HG02759 (cell line): ENCODE measurements around the gene ITPR2.
"Not testable (repeated sequence)": the region's sequence is repeated elsewhere in the genome, so short reads cannot be mapped to it uniquely, and the experiment has no call there.

Experiments used
- ATAC-seq: cut with Tn5 transposase; IDR thresholded peaks from one replicate; pipeline ENCODE4 v1.9.1; 2021; ENCODE audit warnings: mild to moderate bottlenecking, moderate library complexity; ENCODE audit not compliant: unreplicated experiment

ITPR2 gene

DNA sequence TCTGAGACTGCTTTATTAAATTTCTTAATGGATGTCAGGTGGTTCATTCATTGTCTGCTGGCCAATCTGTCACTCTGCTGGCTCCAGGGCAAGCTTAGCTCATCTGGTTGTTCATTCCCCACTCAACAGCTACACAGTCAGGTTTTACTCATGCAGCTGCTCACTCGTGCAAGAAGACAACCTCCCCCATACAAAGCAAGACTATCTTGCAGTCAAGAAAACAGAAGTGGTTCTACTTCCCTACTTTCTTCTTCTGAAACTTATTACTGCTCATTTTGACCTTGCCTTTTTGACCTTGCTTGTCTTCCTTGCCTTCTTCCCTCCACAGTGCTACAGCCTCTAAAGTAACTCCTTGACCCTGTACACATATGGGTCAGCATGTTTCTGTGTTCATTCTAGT, 359.7 kb downstream of the ITPR2 start:
- peak; percentile 90 for ATAC-seq

DNA sequence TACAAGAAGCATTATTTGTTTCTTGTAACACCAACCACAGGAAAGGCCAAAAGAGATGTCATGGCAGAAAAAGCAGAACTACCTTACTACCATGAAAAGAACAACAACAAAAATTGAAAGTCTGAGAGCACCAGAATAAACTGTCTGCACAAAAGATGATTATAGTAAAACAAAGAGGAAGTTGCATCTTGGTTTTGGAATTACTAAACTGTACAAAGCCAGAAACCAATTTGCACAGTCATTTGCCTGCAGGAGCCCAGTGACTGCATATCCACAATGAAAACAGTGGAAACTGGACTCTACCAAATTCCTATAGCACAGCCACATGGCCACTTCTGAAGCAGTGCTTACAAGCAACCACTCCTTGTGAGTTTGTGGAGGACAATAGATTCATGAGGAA, 361.4 kb downstream of the ITPR2 start:
- peak; percentile 71 for ATAC-seq

DNA sequence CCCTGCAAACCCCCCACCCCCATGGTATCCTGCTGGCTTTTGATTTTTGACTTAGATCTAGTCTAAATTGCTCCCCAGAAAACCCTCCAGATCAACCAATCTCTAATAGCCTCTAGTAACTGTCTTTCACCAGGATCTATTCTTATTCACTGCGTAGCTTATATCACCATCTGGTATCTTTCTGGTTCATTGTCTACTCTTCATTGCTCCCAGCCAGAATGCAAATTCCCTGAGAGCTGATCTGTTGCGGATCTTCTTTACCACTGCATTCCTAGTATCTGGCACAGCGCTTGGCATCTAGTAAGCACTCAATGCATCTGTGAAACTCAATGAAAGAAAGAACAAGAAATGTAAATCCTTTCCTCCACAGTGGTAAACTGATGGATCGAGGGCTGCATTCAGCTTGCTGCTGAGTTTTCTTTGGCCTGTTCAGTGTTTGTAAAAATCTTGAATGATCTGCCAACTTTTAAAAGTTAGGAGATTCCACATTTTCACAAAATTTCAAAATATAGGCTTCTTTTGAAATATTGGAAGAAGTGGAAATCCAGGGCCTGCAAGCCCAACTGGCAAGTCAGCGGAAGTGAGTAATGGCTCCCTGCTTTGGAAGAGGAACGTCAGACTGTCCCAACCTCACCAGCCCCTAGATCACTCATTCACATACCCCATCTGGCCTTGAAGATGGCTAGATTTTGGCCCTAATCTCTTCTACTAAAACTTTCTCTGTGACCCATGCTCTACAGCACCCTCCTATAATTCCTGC, 363.4 kb downstream of the ITPR2 start:
- no peak for ATAC-seq

DNA sequence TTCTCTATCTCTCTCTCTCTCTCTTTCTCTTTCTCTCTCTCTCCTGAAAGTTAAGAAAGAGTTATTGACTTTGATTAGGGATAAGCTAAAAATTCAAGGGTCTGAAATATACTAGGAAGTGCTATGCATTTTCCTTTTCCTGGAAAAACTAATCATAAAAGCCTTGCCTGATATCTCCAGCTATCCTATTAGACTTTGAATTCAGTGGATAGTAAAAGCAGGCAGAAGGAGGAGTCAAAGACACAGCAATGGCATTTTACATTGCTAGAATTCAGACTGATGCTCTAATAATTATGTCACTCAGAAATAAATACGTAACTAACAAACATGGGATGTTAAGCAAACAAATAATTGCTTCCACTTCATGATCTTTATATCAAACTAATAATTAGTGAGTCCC, 365.6 kb downstream of the ITPR2 start:
- ATAC-seq: no peak

DNA sequence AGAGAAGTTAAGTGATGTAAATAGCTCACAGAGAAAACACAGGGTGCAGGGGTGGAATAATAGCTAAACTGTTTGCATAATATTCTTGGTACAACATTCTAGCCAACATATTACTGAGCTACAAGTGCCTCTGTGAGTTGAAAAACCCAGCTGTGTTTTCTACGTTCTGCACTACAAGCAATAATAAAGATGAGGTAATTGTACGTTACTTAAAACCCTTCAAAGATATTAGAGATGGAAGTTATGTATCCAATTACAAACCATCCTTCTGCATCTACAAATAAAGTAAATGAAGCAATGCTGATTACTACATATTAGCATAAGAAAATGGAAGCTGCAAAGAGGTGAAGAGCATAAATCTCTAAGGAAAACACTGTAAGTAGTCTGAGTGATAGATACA, 366.3 kb downstream of the ITPR2 start:
- ATAC-seq: no peak

DNA sequence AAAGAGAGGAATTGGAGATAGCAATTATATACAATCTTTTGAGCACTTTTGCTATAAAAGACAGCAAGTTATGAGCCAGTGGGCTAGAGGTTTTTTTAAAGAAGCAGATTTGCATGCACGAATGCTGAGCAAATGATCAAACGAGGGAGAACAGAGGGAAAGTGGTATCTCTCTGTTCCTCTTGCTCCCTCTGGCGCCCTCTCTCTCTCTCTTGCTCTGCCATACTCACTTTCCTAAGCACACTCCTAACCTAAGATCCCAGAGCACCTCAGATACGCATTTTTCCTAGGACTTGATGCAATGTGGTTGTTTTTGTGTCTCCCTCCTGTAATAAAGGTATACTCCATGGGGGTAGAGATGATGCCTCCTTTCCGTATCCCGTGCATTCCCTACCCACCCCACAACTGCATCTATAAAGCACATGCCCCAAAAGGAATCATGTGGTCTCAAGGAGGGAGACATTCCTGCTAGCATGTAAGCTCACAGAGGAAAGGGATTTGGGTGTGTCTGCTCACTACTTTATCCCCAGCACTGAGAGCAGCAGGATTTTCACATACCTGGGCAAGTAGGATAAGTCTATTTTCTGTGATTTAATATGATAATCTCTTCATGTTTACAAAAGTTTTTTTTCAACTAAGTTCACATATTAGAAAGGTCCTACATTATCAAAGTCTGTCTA, 367.4 kb downstream of the ITPR2 start:
- ATAC-seq: no peak

DNA sequence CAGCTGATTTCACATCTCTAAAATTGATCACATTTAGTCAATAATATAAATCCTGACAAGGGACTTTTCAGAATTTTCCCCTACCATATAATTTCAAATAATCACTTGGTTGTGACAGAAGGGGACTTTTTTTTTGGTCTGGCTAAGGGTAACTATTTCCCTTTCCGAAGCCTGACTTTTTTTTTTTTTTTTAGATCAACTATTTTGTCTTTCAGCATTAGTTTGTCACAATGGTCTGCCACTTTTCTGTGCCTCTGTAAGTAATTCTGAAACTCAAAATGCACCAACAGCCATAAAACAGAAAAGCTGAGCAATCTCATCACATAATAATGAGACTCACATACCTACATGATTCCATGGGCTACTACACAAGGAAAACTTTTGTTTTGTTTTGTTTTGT, 371.2 kb downstream of the ITPR2 start:
- ATAC-seq: peak; percentile 64

DNA sequence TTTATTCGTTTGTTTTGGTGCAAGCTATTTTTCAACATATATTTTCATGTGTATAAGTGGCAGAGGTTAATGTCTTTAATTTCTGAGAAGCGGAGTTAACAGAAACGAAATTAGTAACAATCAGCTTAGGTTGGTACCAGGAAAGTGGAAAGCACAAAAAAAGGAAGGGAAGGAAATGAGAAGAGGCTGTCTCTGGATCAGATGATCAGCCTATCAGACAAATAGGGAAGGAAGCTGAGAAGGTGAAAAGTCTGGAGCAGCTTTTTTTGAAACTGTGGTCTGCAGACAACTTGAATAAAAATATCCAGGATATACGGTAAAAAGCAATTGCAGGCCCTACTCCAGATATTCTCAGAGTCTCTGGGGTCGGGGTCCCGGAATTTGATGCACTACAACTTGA, 372.6 kb downstream of the ITPR2 start:
- ATAC-seq: no peak

DNA sequence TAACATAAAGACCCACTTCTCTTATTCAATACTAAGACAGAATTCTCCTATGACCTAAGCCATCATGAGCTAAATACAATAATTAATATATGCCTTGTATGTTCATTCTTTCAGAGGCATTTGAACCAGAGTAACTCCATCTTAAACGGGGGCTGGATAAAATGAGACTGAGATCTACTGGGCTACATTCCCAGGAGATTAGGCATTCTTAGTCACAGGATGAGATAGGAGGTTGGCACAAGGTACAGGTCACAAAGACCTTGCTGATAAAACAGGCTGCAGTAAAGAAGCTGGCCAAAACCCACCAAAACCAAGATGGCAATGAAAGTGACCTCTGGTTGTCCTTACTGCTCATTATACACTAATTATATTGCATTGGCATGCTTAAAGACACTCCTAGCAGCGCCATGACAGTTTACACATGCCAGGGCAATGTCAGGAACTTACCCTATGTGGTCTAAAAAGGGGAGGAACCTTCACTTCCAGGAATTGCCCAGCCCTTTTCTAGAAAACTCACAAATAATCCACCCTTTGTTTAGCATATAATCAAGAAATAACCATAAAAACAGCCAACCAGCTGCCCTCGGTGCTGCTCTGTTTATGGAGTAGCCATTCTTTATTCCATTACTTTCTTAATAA, 376.9 kb downstream of the ITPR2 start:
- ATAC-seq: no peak

DNA sequence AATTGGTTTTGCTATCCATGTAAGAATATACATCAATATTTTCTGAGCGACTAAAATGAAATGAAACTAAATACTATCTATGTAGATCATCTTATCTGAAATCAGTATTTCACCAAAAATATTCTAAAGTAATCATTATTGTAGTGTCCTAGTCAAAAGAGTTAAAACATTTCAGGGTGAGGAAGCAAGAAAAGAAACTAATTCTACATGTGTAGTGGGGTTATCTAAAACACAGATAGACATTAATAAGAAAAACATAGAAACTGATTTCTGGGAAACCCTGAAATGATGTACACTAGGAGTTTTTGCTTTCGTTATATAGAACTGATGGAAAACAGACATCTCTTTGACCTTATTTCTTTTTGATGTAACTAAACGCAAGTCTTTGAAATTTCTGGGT, 379.7 kb downstream of the ITPR2 start:
- no peak for ATAC-seq

DNA sequence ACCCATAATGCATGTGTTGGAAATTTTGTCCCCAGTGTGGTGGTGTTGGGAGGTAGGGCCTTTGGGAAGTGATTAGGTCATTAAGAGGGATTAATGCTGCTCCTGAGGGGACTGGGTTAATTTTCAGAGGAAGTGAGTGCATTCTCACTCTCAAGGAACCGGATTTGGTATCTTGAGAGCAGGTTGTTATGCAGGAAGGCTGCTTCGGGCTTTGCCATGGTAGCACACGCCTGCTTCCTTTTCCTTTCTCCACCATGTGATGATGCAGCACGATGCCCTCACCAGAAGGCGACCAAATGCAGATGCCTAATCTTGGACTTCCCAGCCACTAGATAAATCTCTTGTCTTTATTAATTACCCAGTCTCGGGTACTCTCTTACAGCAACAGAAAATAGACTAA, 380.5 kb downstream of the ITPR2 start:
- no peak for ATAC-seq

DNA sequence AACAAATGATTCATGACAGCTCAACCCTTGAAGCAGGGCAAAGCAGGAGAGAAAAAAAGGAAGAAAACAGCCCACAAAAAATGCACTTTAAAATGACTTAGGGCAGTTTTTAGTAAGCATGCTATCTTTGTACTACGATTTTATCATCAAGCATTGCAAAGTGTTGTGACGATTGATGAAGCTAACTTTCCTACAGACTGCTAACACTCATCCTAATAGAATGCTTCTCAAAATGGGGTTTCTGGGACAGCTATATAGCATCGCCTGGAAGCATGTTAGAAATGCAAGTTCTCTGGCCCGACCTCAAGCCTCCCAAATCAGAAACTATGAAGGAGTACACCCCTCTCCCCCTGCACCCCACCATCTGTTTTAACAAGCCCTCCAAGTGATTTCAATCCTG, 381.2 kb downstream of the ITPR2 start:
- ATAC-seq: no peak

DNA sequence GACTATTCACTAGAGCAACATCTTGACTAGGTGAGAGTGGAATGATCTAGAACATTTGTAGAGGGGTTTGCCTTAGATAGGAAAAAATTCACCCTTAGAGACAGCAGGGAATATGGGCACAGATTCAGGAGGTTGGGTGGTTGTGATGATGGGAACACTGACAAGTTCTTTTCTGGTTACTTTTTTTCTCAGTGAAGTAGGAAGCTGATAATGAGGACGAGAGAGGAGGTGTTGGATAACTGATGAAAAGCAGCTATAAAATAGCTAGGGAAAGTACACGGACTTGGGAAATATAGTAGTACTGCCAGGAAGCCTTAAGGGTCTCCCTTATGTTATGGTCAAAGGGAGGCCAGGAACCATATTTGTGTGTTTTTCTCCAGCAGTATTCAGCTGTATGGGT, 387.1 kb downstream of the ITPR2 start:
- ATAC-seq: no peak

DNA sequence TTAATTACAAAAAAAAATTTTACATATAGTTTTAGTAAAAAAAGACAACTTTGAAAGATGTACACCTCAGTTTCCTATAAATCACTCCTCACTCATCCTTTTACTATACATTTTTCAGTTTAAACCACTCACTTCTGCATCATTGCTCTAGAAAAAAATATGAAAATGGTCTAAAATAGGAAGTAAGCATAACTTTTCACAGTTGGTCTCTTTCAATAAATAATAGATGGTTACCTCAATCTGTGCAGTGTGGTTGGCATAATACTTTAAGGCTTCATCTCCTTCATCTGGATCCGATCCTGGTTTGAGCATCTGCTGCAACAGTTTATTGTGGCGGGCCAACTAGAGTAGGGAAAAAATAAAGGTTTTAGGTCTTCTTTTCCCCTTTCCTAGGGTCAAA, 389.7 kb downstream of the ITPR2 start:
- no peak for ATAC-seq

DNA sequence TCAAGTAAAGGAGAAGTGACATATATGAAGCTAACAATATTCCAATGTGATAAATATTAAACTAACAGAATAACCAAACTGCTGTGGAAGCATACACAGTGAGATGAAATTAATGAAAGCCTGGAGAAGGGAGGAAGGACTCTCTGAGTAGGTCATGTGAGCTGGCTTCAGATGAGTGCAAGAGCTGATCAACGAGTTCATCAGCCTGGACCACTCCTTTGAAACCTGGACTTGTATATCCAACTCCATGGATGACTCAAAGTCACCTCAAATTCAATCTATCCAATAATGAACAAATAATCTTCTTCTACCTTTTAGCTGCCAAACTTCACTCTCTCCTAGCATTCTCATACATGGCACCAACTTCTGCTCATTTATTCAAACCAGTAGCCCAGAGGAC, 391.6 kb downstream of the ITPR2 start:
- ATAC-seq: no peak

DNA sequence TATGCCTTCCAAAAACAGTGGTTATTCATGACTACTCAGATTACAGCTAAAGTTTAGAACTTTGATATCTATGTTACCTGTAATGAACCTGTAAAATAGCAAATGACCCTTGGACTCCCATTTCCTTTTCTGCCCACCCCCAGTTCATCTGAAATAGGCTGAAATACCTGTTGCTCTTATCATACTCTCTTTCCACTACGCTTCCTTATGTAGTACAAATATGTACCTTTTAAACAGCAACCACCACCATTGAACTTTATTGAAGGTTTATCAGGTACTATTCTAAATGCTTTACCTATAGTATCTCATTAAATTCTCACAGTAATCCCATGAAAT, 398.0 kb downstream of the ITPR2 start:
- ATAC-seq: no peak

DNA sequence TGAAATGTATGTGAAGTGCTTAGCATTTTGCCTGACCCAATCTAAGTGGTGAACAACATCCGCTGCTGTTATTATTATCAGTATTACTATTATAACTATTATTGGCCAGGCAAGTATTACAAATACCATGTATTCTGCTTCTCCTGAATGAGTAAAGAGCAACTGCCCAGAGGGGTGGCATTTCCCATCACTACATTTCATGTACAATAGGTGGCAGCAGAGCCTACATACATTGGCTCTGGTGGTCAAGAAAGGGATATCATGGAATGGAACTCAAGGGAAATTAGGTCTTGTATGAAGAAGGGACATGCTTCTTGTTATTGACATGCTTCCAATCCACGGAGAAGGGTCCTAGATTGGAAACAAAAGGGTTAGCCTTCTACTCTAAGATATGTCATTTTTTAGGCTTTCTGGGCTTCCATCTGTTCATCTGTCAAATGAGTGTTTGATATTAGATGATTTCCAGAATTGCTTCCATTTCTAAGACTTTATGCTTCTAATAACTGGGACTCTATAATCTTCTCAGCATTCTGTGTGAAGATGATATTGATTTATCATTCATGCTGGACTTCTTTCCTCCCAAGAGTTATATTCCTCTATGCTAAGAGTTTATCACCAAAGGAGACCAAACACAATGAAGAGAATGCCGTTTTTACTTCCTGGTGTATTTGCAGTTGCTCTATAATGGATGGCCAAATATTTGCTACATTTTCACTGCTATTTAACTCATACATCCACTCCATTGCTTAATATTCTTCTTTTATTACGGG, 398.5 kb downstream of the ITPR2 start:
- ATAC-seq: peak; percentile 67

DNA sequence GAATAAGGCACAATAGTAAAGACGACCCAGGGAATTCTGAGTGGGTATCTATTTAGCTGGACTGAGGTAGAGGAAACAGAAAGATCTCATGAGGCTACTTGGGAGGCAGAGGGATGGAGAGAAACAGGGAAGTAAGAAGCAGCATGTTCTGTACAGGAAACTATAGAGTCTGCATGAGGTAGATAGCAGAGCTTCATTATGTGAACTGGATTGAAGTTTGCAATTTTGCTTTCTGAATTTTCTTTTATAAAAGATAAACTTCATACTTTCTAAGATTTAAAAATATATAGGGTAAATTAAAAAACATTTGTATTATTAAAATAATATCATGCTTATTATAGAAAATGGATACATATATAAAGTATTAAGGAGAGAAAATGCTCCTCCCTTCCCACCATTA, 399.3 kb downstream of the ITPR2 start:
- ATAC-seq: not testable (repeated sequence)

DNA sequence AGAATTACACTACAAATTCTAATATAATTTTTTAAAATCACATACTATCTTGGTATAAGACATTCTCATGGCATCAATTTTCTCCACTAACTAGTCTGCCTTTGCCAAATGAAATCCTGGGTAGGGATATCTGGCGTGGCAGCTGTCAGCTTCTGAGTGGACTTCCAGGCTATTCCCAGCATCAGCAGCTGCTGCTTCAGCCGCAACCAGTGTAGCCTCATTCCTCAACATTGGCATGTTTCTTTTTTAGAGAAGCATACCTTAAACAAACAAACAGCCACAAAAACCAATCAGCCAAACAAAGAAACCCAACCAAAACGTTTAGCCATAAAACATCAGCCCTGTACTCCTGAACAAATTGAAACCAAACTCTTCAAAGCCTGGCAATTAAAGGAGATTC, 401.8 kb downstream of the ITPR2 start:
- ATAC-seq: no peak

DNA sequence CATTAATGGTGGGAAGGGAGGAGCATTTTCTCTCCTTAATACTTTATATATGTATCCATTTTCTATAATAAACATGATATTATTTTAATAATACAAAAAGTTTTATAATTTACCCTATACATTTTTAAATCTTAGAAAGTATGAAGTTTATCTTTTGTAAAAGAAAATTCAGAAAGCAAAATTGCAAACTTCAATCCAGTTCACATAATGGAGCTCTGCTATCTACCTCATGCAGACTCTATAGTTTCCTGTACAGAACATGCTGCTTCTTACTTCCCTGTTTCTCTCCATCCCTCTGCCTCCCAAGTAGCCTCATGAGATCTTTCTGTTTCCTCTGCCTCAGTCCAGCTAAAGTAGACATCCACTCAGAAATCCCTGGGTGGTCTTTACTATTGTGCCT, 402.4 kb downstream of the ITPR2 start:
- ATAC-seq: not testable (repeated sequence)

DNA sequence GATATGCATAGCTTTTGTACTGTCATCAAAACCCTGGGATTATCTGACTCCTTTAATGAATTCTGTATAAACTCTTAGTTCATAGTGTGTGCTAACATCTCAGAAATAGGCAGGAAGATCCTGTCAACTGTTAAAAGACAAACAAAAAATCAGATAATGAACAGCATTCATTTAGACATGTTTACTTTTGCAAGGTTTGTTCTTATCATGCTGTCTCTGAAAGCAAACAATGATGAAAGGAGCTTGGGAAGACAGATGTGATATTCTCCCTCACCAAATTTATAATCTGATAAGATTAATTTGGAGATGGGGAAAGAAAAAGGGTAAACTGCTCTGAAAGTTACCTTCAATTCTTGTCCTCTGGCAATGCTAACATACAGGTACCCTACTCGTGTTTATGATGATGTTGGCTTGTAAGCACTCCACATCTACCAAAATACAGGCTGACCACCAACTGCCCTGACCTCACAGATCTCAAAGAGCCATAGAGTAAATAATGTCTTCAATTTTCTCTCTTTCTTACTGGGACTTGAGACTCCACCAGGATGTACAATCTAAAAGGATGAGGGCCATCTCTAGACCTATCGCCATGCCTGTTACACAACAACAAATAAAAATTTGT, 403.8 kb downstream of the ITPR2 start:
- no peak for ATAC-seq
